CD8-positive, alpha-beta memory T cell (primary cell): ENCODE measurements around the gene FPR3. TPM values are rescaled to one million over a fixed set of nuclear protein-coding genes. Genes with fewer than 3 reads are reported as not detected.

ENCODE experiments used
- CTCF ChIA-PET: fragments of 350-600 bp; sonication (Branson Sonifier 250); formaldehyde crosslinking; loops from one replicate; lab custom pipeline; 2021; ENCODE audit warnings: antibody characterized with exemption; lab: Charles Lee
- POLR2A ChIA-PET: fragments of 350-600 bp; sonication (Branson Sonifier 250); formaldehyde crosslinking; loops from one replicate; lab custom pipeline; 2021; ENCODE audit warnings: antibody characterized with exemption; lab: Charles Lee
- DNase-seq, 5 donors: peaks; one replicate each; pipeline versions ENCODE4 v3.0.0 to v3.0.0-alpha.2; 2020 to 2022; ENCODE audit warnings: mixed read lengths in 1 of 5
- H3K27ac ChIP-seq: one replicate; pipeline ENCODE4 v1.7.0; 2013; ENCODE audit warnings: low read depth, mild to moderate bottlenecking, low read length, moderate library complexity
- H3K27me3 ChIP-seq: 2 replicates; pipeline ENCODE4 v1.7.0; 2013; ENCODE audit warnings: low read length, mild to moderate bottlenecking; ENCODE audit not compliant: insufficient read depth, poor library complexity, severe bottlenecking
- H3K36me3 ChIP-seq: 2 replicates; pipeline ENCODE4 v1.7.0; 2013; ENCODE audit warnings: mild to moderate bottlenecking, low read length, moderate library complexity; ENCODE audit not compliant: insufficient read depth
- H3K4me1 ChIP-seq: 2 replicates; pipeline ENCODE4 v1.7.0; 2013; ENCODE audit warnings: mild to moderate bottlenecking, low read length, moderate library complexity; ENCODE audit not compliant: insufficient read depth
- H3K4me3 ChIP-seq: 2 replicates; pipeline ENCODE4 v1.7.0; 2013; ENCODE audit warnings: mild to moderate bottlenecking, low read length
- H3K9me3 ChIP-seq: 2 replicates; pipeline ENCODE4 v1.7.0; 2013; ENCODE audit warnings: mild to moderate bottlenecking, low read length
- H3K27ac Mint-ChIP-seq, 8 donors: one replicate each; pipeline ENCODE4 v1.8.0; 2020 to 2021; ENCODE audit warnings: mixed read lengths in 8 of 8, mild to moderate bottlenecking in 6 of 8, inconsistent platforms in 3 of 8, moderate library complexity in 3 of 8
- H3K27me3 Mint-ChIP-seq, 2 donors: one replicate each; pipeline ENCODE4 v1.8.0; 2020 to 2021; ENCODE audit warnings: mixed read lengths in 2 of 2, mild to moderate bottlenecking in 1 of 2, moderate library complexity in 1 of 2
- H3K36me3 Mint-ChIP-seq, 3 donors: one replicate each; pipeline ENCODE4 v1.8.0; 2020 to 2021; ENCODE audit warnings: mixed read lengths in 3 of 3, inconsistent platforms in 1 of 3, mild to moderate bottlenecking in 1 of 3
- H3K4me1 Mint-ChIP-seq, 3 donors: one replicate each; pipeline ENCODE4 v1.8.0; 2020 to 2021; ENCODE audit warnings: mixed read lengths in 3 of 3, inconsistent platforms in 1 of 3, mild to moderate bottlenecking in 1 of 3
- H3K4me3 Mint-ChIP-seq, 7 donors: one replicate each; pipeline ENCODE4 v1.8.0; 2020 to 2021; ENCODE audit warnings: mixed read lengths in 7 of 7, mild to moderate bottlenecking in 6 of 7, moderate library complexity in 4 of 7, inconsistent platforms in 2 of 7
- H3K9me3 Mint-ChIP-seq, 5 donors: one replicate each; pipeline ENCODE4 v1.8.0; 2020 to 2022; ENCODE audit warnings: mixed read lengths in 5 of 5, mild to moderate bottlenecking in 3 of 5, moderate library complexity in 2 of 5, inconsistent platforms in 1 of 5
- polyA plus RNA-seq: library from polyadenylated mRNA; unstranded; fragments of 300-500 nt; fragmentation: Illumina TruSeq; gene quantifications from one replicate; pipeline ENCODE4 v1.2.3, GENCODE V29; 2021
- total RNA-seq, 2 experiments: library from RNA; stranded (reverse); gene quantifications; one replicate each; pipeline ENCODE4 v1.2.3, GENCODE V29; 2021

Gene FPR3
- total RNA-seq, result 1 to 10 TPM; 1.1 to 1.3 TPM
- polyA plus RNA-seq, result not detected

DNA sequence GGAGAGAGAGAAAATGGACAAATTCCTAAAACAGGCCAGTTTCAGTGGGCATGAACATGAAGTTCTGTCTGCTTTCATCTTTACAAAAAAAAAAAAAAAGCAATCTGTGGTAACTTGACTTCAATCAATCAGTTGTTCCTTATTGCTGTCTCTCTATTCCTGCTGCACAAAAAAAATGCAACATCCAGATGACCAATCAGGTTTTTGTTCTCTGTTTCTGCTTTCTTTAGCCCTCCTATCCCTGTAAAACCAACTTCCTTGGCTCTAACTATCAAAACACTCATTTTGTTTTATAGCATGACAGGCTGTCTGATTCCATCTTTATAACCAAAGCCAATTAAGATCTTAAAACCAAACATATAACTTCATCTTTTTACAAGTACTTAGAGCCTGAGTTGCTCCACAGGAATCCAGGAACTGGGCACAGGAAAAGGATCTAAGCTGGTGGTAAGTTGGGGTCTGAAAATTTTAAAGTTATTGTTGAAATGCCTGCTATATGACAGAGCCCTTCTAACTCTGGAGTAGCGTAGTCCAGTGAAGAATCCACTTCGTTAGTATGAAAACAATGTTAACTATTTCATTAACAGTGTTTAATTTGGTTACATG lies at the start of gene FPR3:
Gene FPR3, plus strand, starts transcription at position 273 of the 606 bp plus-strand sequence. CDS start 28,592 bp downstream, outside the sequence.
- Mint-ChIP-seq H3K27ac (no peak within 1 kb of the TSS), H3K36me3 (peaks cover 0 to 1% (median 0%) of the 10 kb centered on the region in 3 donors), H3K9me3 (peaks cover 0 to 20% (median 16%) of the 10 kb centered on the region in 5 donors), H3K27me3 (peaks cover 10 to 24% of the 10 kb centered on the region in 2 donors), H3K4me1 (no peaks in the 10 kb centered on the region), H3K4me3 (no peak within 1 kb of the TSS)
- Histone ChIP-seq H3K9me3 (no peaks in the 10 kb centered on the region), H3K27me3 (no peaks in the 10 kb centered on the region), H3K27ac (no peak within 1 kb of the TSS), H3K4me3 (no peak within 1 kb of the TSS), H3K4me1 (no peaks in the 10 kb centered on the region), H3K36me3 (no peaks in the 10 kb centered on the region)
- ChIA-PET POLR2A (no interaction called here), CTCF (no interaction called here)
- no peak for DNase-seq

DNA sequence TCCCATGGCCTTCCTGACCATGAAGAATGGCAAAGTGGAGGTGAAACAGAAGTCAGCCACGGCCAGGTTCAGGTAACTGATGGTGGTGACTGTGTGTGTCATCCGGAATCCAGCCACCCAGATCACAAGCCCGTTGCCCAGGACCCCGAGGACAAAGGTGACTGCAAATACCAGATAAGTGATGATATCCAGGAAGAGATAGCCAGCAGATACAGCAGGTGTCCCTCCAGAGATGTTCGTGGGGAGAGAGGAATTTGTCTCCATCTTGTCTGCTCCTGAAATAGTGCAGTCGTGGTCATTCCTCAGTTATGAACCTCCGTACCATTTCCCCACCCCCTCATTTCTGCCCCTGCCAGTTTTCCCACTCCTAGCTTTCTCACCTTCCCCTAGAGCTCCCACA lies 48.2 kb upstream of the FPR3 start:
- CTCF ChIA-PET, result no interaction called here

GRCh38 chr19:51749979-51750378 lies 45.0 kb upstream of the FPR3 start:
- Mint-ChIP-seq H3K36me3 (peaks cover 0 to 4% (median 0%) of the 10 kb centered on the region in 3 donors), H3K9me3 (peaks cover 0 to 12% (median 0%) of the 10 kb centered on the region in 5 donors), H3K27ac (no peak overlapping the region), H3K27me3 (peaks cover 0 to 9% of the 10 kb centered on the region in 2 donors), H3K4me1 (no peaks in the 10 kb centered on the region), H3K4me3 (no peak overlapping the region)
- Histone ChIP-seq H3K27me3 (no peaks in the 10 kb centered on the region), H3K36me3 (no peaks in the 10 kb centered on the region), H3K4me3 (no peak overlapping the region), H3K27ac (no peak overlapping the region), H3K9me3 (no peaks in the 10 kb centered on the region), H3K4me1 (no peaks in the 10 kb centered on the region)
- POLR2A ChIA-PET, result no interaction called here
- CTCF ChIA-PET, result no interaction called here
- DNase-seq, result no peak

More for the DNA sequence above, 48.2 kb upstream of the FPR3 start:
- Histone ChIP-seq H3K9me3 (no peaks in the 10 kb centered on the region), H3K4me3 (no peak overlapping the region), H3K36me3 (no peaks in the 10 kb centered on the region), H3K27ac (no peak overlapping the region), H3K4me1 (no peaks in the 10 kb centered on the region), H3K27me3 (no peaks in the 10 kb centered on the region)
- DNase-seq, result no peak
- Mint-ChIP-seq H3K27me3 (peaks cover 5 to 16% of the 10 kb centered on the region in 2 donors), H3K36me3 (peaks cover 0 to 4% (median 0%) of the 10 kb centered on the region in 3 donors), H3K4me3 (no peak overlapping the region), H3K9me3 (peaks cover 0 to 10% (median 0%) of the 10 kb centered on the region in 5 donors), H3K27ac (no peak overlapping the region), H3K4me1 (no peaks in the 10 kb centered on the region)
- POLR2A ChIA-PET, result no interaction called here

DNA sequence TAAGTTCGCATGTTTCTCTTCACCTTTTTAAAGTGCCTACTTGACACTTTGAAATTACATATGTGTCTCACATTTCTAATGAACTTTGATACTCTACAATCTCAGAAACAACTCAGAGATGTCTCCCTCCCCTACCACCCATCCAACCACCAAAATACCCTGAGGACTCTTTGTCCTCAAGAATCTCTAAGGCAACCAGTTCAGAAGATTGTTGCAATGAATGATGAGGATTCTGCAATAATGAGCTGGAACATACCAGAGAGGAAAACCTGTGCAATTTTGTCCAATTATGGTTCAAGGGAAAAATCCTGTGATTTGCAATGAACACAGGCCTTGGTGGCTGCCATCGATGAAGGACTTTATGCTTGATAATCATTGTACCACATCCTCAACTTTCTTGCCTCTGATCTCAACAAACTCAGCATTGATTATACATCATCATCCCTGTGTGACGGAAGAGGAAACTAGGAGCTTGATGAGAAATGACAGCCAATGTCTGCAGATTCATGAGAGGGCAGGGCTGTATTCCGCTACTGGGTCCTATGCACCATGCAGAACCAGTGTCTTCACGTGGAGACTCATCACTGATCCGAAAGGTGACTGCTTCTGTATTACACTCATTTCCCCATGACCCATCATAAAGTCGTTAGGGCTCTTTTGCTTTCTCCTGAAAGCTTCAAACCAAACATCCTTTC lies 44.4 kb upstream of the FPR3 start:
- CTCF ChIA-PET, result no interaction called here
- POLR2A ChIA-PET, result no interaction called here
- Histone ChIP-seq H3K27me3 (no peaks in the 10 kb centered on the region), H3K27ac (no peak overlapping the region), H3K36me3 (no peaks in the 10 kb centered on the region), H3K9me3 (no peaks in the 10 kb centered on the region), H3K4me3 (no peak overlapping the region), H3K4me1 (no peaks in the 10 kb centered on the region)
- Mint-ChIP-seq H3K27me3 (peaks cover 4 to 6% of the 10 kb centered on the region in 2 donors), H3K4me1 (no peaks in the 10 kb centered on the region), H3K36me3 (peaks cover 0 to 7% (median 0%) of the 10 kb centered on the region in 3 donors), H3K27ac (no peak overlapping the region), H3K4me3 (no peak overlapping the region), H3K9me3 (peaks cover 0 to 13% (median 0%) of the 10 kb centered on the region in 5 donors)
- no peak for DNase-seq

- no peak for DNase-seq
These were observed 43.3 kb upstream of the FPR3 start, which contains the start of gene FPR1 for GRCh38 chr19:51751655-51752054. TSS of gene FPR1 (minus strand) at chr19:51751878. CDS start at chr19:51746994, 4,884 bp downstream.

GRCh38 chr19:51754109-51754508 lies 40.8 kb upstream of the FPR3 start:
- peaks cover 3 to 13% (median 6%) of the 10 kb centered on the region in 5 donors for H3K9me3 Mint-ChIP-seq
- ChIA-PET POLR2A (interaction anchor here (0.5 kb wide), 1 partner anchor 1408 kb away, joined by 6 read pairs; no protein-coding TSS in a partner anchor), CTCF (no interaction called here)
- Histone ChIP-seq H3K9me3 (no peaks in the 10 kb centered on the region), H3K36me3 (no peaks in the 10 kb centered on the region), H3K4me3 (no peak overlapping the region), H3K27me3 (no peaks in the 10 kb centered on the region), H3K27ac (no peak overlapping the region), H3K4me1 (no peaks in the 10 kb centered on the region)
- H3K36me3 Mint-ChIP-seq, result peaks cover 0 to 8% (median 0%) of the 10 kb centered on the region in 3 donors
- H3K27me3 Mint-ChIP-seq, result peaks cover 8 to 9% of the 10 kb centered on the region in 2 donors
- no peak overlapping the region for H3K27ac Mint-ChIP-seq
- no peaks in the 10 kb centered on the region for H3K4me1 Mint-ChIP-seq
- no peak for DNase-seq
- no peak overlapping the region for H3K4me3 Mint-ChIP-seq

More at GRCh38 chr19:51751655-51752054, 43.3 kb upstream of the FPR3 start, which contains the start of gene FPR1:
- Histone ChIP-seq H3K4me3 (no peak within 1 kb of the TSS), H3K4me1 (no peaks in the 10 kb centered on the region), H3K9me3 (no peaks in the 10 kb centered on the region), H3K27ac (no peak within 1 kb of the TSS), H3K36me3 (no peaks in the 10 kb centered on the region), H3K27me3 (no peaks in the 10 kb centered on the region)
- Mint-ChIP-seq H3K9me3 (peaks cover 0 to 16% (median 1%) of the 10 kb centered on the region in 5 donors), H3K4me1 (no peaks in the 10 kb centered on the region), H3K36me3 (peaks cover 0 to 9% (median 0%) of the 10 kb centered on the region in 3 donors), H3K27ac (no peak within 1 kb of the TSS), H3K4me3 (no peak within 1 kb of the TSS), H3K27me3 (peaks cover 6 to 8% of the 10 kb centered on the region in 2 donors)
- POLR2A ChIA-PET, result no interaction called here
- CTCF ChIA-PET, result interaction anchor here (1.5 kb wide), 1 partner anchor 26 kb away, joined by 4 read pairs; no protein-coding TSS in a partner anchor

DNA sequence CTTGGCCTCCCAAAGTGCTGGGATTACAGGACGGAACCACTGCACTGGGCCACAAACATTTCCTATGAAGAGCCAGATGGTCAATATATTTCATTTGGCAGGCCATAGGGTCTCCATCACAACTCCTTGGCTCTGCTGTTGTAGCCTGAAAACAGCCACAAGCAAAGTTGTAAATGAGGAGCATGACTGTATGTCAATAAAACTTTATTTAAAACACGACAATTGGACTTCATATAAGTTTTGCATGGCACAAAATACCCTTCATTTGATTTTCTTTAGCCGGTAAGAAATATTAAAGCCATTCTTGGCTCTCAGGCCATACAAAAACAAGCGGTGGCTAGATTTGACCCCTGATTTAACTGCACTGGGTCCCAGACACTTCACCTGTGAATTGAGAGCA lies 40.2 kb upstream of the FPR3 start:
- H3K36me3 ChIP-seq, result no peaks in the 10 kb centered on the region
- H3K27me3 ChIP-seq, result no peaks in the 10 kb centered on the region
- Mint-ChIP-seq H3K27me3 (peaks cover 8 to 9% of the 10 kb centered on the region in 2 donors), H3K36me3 (peaks cover 0 to 5% (median 0%) of the 10 kb centered on the region in 3 donors), H3K9me3 (peaks cover 5 to 14% (median 8%) of the 10 kb centered on the region in 5 donors), H3K4me3 (no peak overlapping the region), H3K4me1 (no peaks in the 10 kb centered on the region), H3K27ac (no peak overlapping the region)
- H3K4me3 ChIP-seq, result no peak overlapping the region
- ChIA-PET POLR2A (interaction anchor here (0.5 kb wide), 1 partner anchor 1409 kb away, joined by 6 read pairs; no protein-coding TSS in a partner anchor), CTCF (no interaction called here)
- H3K27ac ChIP-seq, result no peak overlapping the region
- no peaks in the 10 kb centered on the region for H3K9me3 ChIP-seq
- no peak for DNase-seq
- H3K4me1 ChIP-seq, result no peaks in the 10 kb centered on the region

- Mint-ChIP-seq H3K4me3 (no peak overlapping the region), H3K27ac (no peak overlapping the region), H3K36me3 (peaks cover 0 to 5% (median 0%) of the 10 kb centered on the region in 3 donors), H3K9me3 (peaks cover 6 to 18% (median 10%) of the 10 kb centered on the region in 5 donors), H3K27me3 (peaks cover 8 to 9% of the 10 kb centered on the region in 2 donors), H3K4me1 (no peaks in the 10 kb centered on the region)
- H3K4me3 ChIP-seq, result no peak overlapping the region
- POLR2A ChIA-PET, result no interaction called here
- H3K36me3 ChIP-seq, result no peaks in the 10 kb centered on the region
- CTCF ChIA-PET, result no interaction called here
- H3K27ac ChIP-seq, result no peak overlapping the region
- no peaks in the 10 kb centered on the region for H3K9me3 ChIP-seq
- no peaks in the 10 kb centered on the region for H3K4me1 ChIP-seq
- H3K27me3 ChIP-seq, result no peaks in the 10 kb centered on the region
- no peak for DNase-seq
These were observed 39.4 kb upstream of the FPR3 start for GRCh38 chr19:51755571-51755970.
